Measurements from ENCODE around the gene ACOX1.

ACOX1 gene

DNA sequence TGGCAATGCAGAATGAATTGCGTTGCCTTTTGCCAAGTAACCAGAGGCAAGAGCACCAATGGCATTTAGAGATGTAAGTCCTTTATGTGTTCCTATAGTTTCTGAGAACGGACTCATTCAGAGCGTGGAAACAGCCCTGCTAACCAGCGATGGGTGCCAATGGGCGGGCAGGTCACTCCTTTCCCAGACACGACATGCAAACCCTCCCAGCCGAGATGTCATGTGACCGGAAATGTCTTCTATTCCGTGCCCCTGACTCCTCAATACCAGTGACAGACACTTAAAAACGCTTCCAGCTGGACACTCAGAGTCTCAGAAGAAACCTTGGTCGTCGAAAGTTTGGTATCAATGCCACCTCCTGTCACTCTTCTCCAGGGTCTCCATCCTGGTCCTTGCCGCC is 41.3 kb downstream of the ACOX1 start:
- DNase-seq (ENCODE audit: low read depth, low spot score), result no peak

DNA sequence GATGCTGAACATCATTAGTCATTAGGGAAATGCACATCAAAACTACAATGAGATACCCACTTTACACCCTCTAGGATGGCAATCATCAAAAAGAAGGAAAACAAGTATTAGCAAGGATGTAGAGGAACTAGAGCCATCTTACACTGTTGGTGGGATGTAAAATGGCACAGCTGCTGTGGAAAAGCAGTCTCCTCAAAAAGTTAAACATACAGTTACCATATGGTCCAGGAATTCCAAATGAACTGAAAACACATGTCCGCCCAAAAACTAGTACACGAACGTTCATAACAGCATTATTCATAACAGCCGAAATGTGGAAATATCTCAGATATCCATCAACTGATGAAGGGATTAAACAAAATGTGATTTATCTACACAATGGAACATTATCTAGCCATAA is 45.2 kb downstream of the ACOX1 start:
- DNase-seq (ENCODE audit: low read depth, low spot score), result no peak

GRCh38 chr17:75932852-75933251 is 46.1 kb downstream of the ACOX1 start:
- DNase-seq (ENCODE audit: low read depth, low spot score), result no peak

DNA sequence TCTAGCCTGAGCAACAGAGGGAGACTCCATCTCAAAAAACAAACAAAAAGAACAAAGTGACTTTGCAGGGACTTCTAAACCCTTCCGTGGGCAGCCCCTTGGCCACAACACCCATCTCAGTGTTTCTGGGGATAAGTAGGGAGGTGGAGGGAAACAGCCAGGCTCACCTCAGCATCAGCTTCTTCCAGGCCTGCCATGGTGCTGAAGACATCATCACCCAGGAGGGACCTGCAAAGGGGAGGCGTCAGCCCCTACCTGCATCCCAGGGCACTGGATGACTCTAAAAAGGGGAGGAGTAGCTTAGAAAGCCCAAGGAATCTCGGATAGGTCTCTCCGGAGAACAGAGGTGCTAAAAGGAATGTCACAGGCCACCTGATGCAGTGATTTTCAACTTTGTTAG is 47.9 kb downstream of the ACOX1 start:
- DNase-seq (ENCODE audit: low read depth, low spot score), result no peak

- DNase-seq (ENCODE audit: low read depth, low spot score), result no peak
Measured at GRCh38 chr17:75927286-75927922, 51.6 kb downstream of the ACOX1 start.

- DNase-seq (ENCODE audit: low read depth, low spot score), result no peak
Measured at GRCh38 chr17:75926456-75926855, 52.5 kb downstream of the ACOX1 start.

DNA sequence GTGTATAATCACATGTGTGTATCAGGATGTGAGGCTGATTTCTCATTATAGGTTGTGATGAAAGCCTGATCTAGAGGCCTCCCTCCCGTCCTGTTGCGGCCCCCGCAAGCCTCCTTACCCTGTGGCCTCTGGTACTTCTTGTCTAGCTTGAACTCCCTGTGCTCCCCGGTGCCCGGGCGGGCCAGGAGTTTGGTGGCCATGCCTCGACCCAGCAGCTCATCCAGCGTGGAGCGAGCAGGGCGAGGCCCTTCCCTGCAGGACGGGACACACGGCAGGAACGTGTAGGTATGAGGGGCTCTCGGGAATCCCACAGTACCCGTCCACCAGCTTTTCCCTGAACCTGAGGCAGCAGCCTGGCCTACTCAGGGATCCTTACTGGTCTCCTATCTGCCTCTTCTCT is 53.1 kb downstream of the ACOX1 start:
- no peak for DNase-seq (ENCODE audit: low read depth, low spot score)

GRCh38 chr17:75925103-75925502 is 53.9 kb downstream of the ACOX1 start:
- DNase-seq (ENCODE audit: low read depth, low spot score), result no peak

DNA sequence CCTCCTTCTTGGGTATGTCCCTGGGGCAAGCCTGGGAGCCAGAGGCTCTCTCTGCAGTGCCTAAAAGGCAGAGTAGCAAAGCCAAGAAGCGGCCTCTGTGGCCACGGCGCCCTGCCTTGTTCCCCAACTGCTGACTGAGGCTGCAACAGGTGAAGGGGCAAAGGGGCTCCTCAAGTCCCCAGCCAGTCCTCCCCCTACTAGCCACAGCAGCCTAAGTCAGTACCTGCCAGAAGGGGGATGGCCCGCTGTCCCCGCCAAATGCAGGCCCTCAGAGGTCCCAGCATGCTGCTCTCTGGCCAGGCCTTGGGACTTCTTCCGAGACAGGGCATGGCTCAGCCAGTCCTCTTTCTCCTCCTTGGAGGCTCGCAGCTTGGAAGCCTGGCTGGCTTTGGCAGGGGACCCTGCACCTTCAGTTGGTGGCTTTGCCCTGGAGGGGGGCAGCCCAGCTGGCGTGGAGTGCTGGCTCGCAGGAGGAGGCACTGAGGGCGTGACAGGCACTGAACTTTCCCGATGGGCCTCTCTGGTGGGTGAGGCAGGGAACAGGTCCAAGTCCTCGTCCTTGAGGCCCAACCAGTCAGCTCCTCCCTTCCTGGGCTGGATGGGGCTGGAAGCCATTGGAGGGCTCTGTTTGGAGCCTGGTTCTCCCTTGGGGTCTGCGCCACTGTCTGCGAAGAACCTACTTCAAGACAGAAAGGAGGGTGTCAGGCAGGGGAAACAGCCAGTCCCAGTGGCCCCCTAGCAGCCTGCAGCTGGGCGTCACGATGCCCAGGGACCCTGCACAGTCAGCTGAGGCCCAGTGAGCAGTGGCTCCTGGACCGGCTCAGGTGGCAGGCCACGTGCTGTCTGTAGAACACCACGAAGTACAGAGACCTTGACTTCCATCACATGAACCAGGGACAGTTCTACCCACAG is 55.7 kb downstream of the ACOX1 start:
- no peak for DNase-seq (ENCODE audit: low read depth, low spot score)

DNA sequence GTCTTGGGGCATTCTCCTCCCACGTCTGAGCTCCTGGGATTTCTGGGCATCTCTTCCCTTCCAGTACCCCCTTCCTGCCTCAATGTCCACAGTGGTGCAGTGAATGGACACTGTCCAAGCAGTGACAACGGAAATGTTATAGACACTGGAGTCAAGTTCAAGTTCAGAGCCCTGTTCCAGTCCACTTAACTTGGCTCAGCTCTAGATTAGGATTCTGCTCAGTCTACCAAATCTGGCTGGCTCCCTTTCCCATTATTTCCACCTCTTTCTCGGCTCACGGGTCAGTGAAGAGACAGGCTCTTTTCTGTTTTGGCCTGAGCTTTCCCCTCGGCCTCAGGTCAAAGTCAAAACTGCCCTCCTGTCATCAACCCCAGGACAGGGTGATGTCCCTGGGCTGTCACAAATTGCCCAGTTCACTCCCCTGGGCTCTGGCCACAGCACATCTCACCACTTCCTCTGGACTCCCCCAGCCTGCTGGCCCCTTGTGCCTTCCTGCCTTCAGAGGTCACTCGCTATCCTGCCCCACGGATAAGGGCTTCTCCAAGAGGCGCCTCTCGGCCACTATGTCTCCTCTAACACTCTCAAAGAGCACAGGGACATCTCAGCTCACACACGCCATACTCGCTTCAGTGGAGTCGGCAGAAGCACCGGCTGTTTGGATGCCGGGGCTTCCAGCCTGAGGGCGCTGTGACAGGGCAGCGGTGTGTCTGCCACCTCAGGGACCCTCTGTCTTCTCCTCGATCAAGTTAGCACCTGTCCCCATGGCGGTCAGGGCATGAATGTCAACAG is 56.6 kb downstream of the ACOX1 start:
- no peak for DNase-seq (ENCODE audit: low read depth, low spot score)

DNA sequence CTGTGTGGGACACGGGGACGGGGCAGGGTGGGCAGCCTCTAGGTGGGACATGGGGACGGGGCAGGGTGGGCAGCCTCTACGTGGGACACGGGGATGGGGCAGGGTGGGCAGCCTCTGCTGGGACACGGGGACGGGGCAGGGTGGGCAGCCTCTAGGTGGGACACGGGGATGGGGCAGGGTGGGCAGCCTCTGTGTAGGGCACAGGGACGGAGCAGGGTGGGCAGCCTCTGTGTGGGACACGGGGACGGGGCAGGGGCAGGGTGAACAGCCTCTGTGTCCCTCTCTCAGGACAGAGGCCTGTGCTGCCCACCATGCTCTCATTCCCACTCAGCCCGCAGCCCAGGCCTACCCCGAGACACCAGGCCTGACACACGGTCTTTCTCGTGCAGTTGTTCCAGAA is 57.4 kb downstream of the ACOX1 start:
- DNase-seq (ENCODE audit: low read depth, low spot score), result no peak

GRCh38 chr17:75920045-75920560 is 58.9 kb downstream of the ACOX1 start:
- DNase-seq (ENCODE audit: low read depth, low spot score), result no peak

GRCh38 chr17:75919611-75920010 is 59.4 kb downstream of the ACOX1 start:
- DNase-seq (ENCODE audit: low read depth, low spot score), result no peak

DNA sequence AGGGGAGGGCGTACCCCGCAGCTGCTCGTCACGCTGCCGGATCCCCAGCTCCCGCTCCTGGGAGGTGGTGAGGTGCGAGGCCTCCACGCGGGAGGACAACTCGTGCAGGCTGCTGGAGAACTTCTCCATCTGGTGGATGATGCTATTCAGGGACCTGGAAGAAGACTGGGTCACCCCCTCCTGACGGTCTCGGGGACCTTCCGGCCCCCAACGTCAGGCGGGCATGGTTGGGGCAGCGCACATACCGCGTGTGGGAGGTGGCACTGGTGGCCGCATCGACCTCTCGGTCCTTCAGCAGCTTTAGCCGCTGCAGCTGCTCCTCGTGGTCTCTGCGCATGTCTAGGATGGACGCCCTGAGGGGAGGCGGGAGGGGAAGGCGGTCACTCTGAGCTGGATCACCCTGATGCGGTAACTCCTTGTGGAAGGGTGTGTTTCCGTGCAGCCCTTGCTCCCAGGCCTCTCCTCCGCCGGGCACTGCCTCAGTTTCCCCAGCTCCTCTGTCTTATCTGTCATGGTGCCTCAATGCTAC is 61.0 kb downstream of the ACOX1 start:
- no peak for DNase-seq (ENCODE audit: low read depth, low spot score)

- no peak for DNase-seq (ENCODE audit: low read depth, low spot score)
Measured at GRCh38 chr17:75917141-75917916, 61.6 kb downstream of the ACOX1 start.

- DNase-seq (ENCODE audit: low read depth, low spot score), result no peak
Measured at GRCh38 chr17:75915268-75915667, 63.7 kb downstream of the ACOX1 start.

- no peak for DNase-seq (ENCODE audit: low read depth, low spot score)
Measured at GRCh38 chr17:75914643-75915267, 64.2 kb downstream of the ACOX1 start.

DNA sequence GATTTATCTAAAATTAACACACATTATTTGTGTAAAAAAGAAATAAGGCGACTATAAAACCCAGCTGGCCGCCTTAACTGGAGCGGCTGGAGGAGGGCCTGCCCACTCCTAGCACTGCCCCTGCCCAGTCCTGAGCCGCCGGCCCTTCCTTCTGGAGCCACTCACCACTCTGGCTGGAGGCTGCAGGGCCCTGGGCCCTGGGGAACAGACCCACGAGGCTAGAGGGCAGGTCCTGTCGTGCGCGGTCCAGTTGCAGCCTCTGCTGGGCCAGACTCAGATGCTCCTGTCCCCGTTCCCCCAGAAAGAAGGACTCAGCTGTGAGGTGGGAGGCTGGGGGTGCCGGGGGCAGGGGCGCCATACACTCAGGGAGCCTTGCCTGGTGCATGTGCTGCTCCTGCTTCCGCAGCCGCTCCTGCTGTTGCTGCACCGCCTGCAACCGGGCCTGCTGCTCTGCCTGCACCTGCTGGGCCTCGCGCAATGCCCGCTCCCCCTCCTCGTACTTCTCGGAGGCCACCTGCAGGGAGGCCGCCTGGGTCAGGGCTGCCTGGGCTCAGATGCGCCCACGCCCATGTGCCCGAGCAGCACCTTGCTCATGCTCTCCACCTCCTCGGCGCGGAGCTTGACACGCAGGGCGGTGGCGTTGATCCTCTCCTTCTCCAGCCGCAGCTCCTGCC is 65.3 kb downstream of the ACOX1 start:
- no peak for DNase-seq (ENCODE audit: low read depth, low spot score)

- no peak for DNase-seq (ENCODE audit: low read depth, low spot score)
Measured at GRCh38 chr17:75910699-75911098, 68.3 kb downstream of the ACOX1 start.

DNA sequence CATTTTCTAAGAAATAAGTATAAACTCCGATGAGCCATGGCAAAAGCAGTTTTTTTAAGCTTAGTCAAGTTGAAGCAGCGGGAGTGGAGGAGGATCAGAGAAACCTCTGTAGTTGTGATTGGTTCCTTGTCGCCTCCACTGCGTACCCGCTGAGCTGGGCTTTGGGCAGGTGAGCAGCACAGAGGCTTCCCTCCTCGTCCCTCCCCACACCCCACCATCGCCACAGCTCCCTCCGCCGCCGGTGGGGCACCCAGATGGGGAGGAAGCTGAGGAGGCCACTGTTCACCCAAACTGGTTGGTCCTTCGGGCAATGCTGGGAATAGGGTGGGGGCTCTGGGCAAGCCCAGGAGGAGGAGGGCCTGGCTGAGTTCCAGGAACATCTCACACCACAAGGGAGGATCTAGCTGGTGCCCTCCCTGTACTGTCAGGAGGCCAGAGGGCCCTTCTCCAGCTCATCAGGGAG is 69.1 kb downstream of the ACOX1 start:
- DNase-seq (ENCODE audit: low read depth, low spot score), result no peak

Measured in iPS DF 19.7 (cell line).